ENCODE results near the gene RAB24. TPM values are rescaled to one million over a fixed set of nuclear protein-coding genes. Genes with fewer than 3 reads are reported as not detected.
"Not testable (repeated sequence)": the region's sequence is repeated elsewhere in the genome, so short reads cannot be mapped to it uniquely, and the experiment has no call there.

RAB24 gene
- total RNA-seq, 1 experiment from 2014 or later = 42.6 TPM

DNA sequence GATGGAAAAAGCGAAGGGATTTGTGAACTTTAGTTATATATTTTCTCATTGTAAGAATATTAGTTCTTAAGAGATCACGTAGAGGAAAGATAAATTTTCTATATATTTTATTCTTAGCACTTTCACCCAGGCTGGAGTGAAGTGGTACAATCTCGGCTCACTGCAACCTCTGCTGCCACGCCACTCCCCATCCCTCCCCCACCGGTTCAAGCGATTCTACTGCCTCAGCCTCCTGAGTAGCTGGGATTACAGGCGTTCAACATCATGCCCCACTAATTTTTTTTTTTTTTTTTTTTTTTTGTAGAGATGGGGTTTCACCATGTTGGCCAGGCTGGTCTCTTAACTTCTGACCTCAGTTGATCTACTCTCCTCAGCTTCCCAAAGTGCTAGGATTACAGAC, 42.6 kb downstream of the RAB24 start:
- peaks cover 98% of the 10 kb centered on the region for H3K36me3 Mint-ChIP-seq (ENCODE audit: insufficient read depth, unreplicated experiment)
- no peaks in the 10 kb centered on the region for H3K9me3 Mint-ChIP-seq (ENCODE audit: unreplicated experiment)
- no TSS peak for BruUV-seq (replicated peaks)
- H3K4me1 Mint-ChIP-seq (ENCODE audit: insufficient read depth, unreplicated experiment) = peaks cover 5% of the 10 kb centered on the region
- ChIA-PET POLR2A (no interaction called here), CTCF (interaction anchor here (0.6 kb wide), 1 partner anchor 49 kb away, joined by 4 read pairs; no protein-coding TSS in a partner anchor)
- no peaks in the 10 kb centered on the region for H3K27me3 Mint-ChIP-seq (ENCODE audit: insufficient read depth, unreplicated experiment)
- no peak overlapping the region for H3K4me3 Mint-ChIP-seq (ENCODE audit: unreplicated experiment)
- DNase-seq (ENCODE audit: unreplicated experiment) = no peak
- no peak overlapping the region for H3K27ac Mint-ChIP-seq (ENCODE audit: low read depth, unreplicated experiment)
- intact Hi-C loops (cut with micrococcal nuclease) = no loop called here
- TF ChIP-seq CTCF (IDR thresholded peaks at IDR 0.05; ENCODE audit: unreplicated experiment) = no peak

DNA sequence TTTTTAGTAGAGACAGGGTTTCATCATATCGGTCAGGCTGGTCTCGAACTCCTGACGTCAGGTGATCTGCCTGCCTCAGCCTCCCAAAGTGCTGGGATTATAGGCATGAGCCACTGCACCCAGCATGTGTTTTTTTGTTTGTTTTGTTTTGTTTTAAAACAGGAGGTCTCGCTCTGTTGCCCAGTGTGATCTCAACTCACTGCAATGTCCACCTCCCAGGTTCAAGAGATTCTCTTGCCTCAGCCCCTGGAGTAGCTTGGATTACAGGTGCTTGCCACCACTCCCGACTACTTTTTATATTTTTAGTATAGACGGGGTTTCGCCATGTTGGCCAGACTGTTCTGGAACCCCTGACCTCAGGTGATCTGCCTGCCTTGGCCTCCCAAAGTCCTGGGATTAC, 44.8 kb downstream of the RAB24 start:
- POLR2A ChIA-PET = interaction anchor here (1.9 kb wide), 1 partner anchor 9 kb away, joined by 3 read pairs; no protein-coding TSS in a partner anchor
- H3K27ac Mint-ChIP-seq (ENCODE audit: low read depth, unreplicated experiment); H3K9me3 Mint-ChIP-seq (ENCODE audit: unreplicated experiment); DNase-seq (ENCODE audit: unreplicated experiment); CTCF ChIA-PET; H3K27me3 Mint-ChIP-seq (ENCODE audit: insufficient read depth, unreplicated experiment); BruUV-seq (replicated peaks); intact Hi-C loops (cut with micrococcal nuclease); H3K4me3 Mint-ChIP-seq (ENCODE audit: unreplicated experiment): not testable (repeated sequence)
- peaks cover 11% of the 10 kb centered on the region for H3K4me1 Mint-ChIP-seq (ENCODE audit: insufficient read depth, unreplicated experiment)
- peaks cover 100% of the 10 kb centered on the region for H3K36me3 Mint-ChIP-seq (ENCODE audit: insufficient read depth, unreplicated experiment)

GRCh38 chr5:177256296-177256695, 47.2 kb downstream of the RAB24 start:
- Mint-ChIP-seq H3K36me3 (ENCODE audit: insufficient read depth, unreplicated experiment) (peaks cover 100% of the 10 kb centered on the region), H3K27ac (ENCODE audit: low read depth, unreplicated experiment) (peak overlapping the region; percentile 60), H3K4me1 (ENCODE audit: insufficient read depth, unreplicated experiment) (peaks cover 11% of the 10 kb centered on the region), H3K9me3 (ENCODE audit: unreplicated experiment) (no peaks in the 10 kb centered on the region), H3K4me3 (ENCODE audit: unreplicated experiment) (no peak overlapping the region), H3K27me3 (ENCODE audit: insufficient read depth, unreplicated experiment) (no peaks in the 10 kb centered on the region)
- POLR2A ChIA-PET = interaction anchor here (0.7 to 1.7 kb wide), 4 partner anchors 8 to 123 kb away, joined by 3 to 5 read pairs (median 4); no protein-coding TSS in a partner anchor
- CTCF ChIA-PET = no interaction called here
- BruUV-seq (replicated peaks) = no TSS peak
- no peak for TF ChIP-seq CTCF (IDR thresholded peaks at IDR 0.05; ENCODE audit: unreplicated experiment)
- DNase-seq (ENCODE audit: unreplicated experiment) = peak; percentile 48
- intact Hi-C loops (cut with micrococcal nuclease) = loop anchor here (1.0 kb wide), 1 partner anchor 142 kb away; no protein-coding TSS in a partner anchor

DNA sequence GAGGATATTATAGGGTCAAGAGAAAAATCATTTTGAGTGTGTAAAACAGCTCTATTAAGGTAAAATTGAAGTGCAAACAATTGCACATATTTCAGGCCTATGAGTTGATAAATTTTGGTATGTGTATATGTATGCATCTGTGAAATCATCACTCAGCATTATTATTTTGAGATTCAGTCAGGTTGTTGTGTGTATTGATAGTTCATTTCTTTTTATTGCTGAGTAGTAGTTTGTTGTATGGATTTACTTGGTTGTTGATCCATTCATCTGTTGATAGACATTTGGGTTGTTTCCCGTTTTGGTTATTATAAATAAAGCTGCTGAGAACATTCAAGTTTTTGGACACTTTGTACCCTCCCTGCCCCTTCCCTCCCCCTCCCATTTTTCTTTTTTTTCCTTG, 50.3 kb downstream of the RAB24 start:
- no peaks in the 10 kb centered on the region for H3K27me3 Mint-ChIP-seq (ENCODE audit: insufficient read depth, unreplicated experiment)
- ChIA-PET POLR2A (no interaction called here), CTCF (interaction anchor here (0.8 to 1.9 kb wide), 5 partner anchors 10 to 141 kb away, joined by 3 to 7 read pairs (median 3); no protein-coding TSS in a partner anchor)
- H3K4me1 Mint-ChIP-seq (ENCODE audit: insufficient read depth, unreplicated experiment) = peaks cover 11% of the 10 kb centered on the region
- H3K4me3 Mint-ChIP-seq (ENCODE audit: unreplicated experiment) = no peak overlapping the region
- peaks cover 99% of the 10 kb centered on the region for H3K36me3 Mint-ChIP-seq (ENCODE audit: insufficient read depth, unreplicated experiment)
- intact Hi-C loops (cut with micrococcal nuclease) = no loop called here
- no peak overlapping the region for H3K27ac Mint-ChIP-seq (ENCODE audit: low read depth, unreplicated experiment)
- no peak for DNase-seq (ENCODE audit: unreplicated experiment)
- no peaks in the 10 kb centered on the region for H3K9me3 Mint-ChIP-seq (ENCODE audit: unreplicated experiment)
- BruUV-seq (replicated peaks) = no TSS peak
- no peak for TF ChIP-seq CTCF (IDR thresholded peaks at IDR 0.05; ENCODE audit: unreplicated experiment)

Other genes starting within 250 kb of the RAB24 start
- gene FGFR4, start 216.8 kb downstream of the RAB24 start, total RNA-seq (2022) = 1.5 and 1.8 TPM in 2 replicates
- 110 and 111 TPM in 2 replicates for gene NSD1, start 169.9 kb downstream of the RAB24 start, total RNA-seq (2022)
- gene PRELID1, start 80 bp upstream of the RAB24 start, total RNA-seq (2022) = 217 and 267 TPM in 2 replicates
- 8.4 and 13.2 TPM in 2 replicates for gene MXD3, start 8.2 kb upstream of the RAB24 start, total RNA-seq (2022)
- gene LMAN2, start 47.9 kb upstream of the RAB24 start, total RNA-seq (2022) = 221 and 279 TPM in 2 replicates
- gene RGS14, start 54.2 kb upstream of the RAB24 start, total RNA-seq (2022) = 7.8 and 12.6 TPM in 2 replicates
- gene SLC34A1, start 80.7 kb upstream of the RAB24 start, total RNA-seq (2022) = not detected in 2 replicates
- gene PFN3, start 96.9 kb upstream of the RAB24 start, total RNA-seq (2022) = not detected in 2 replicates
- 13.6 and 16.5 TPM in 2 replicates for gene F12, start 105.8 kb upstream of the RAB24 start, total RNA-seq (2022)
- 45.2 and 52.0 TPM in 2 replicates for gene GRK6, start 123.0 kb upstream of the RAB24 start, total RNA-seq (2022)
- gene PRR7, start 143.1 kb upstream of the RAB24 start, total RNA-seq (2022) = 15.0 and 23.2 TPM in 2 replicates
- 149 and 165 TPM in 2 replicates for gene DBN1, start 169.9 kb upstream of the RAB24 start, total RNA-seq (2022)
- gene PDLIM7, start 193.9 kb upstream of the RAB24 start, total RNA-seq (2022) = 164 and 257 TPM in 2 replicates
- 5.4 and 6.0 TPM in 2 replicates for gene DOK3, start 206.1 kb upstream of the RAB24 start, total RNA-seq (2022)
- 125 and 135 TPM in 2 replicates for gene DDX41, start 213.2 kb upstream of the RAB24 start, total RNA-seq (2022)